A549 (cell line): ENCODE results near the gene TMEM250.

Experiments used
- CHD4 ChIP-seq: fragments of 200-600 bp; sonication (generic); IDR thresholded peaks from 2 replicates; pipeline ENCODE4 v1.6.1; 2016; ENCODE audit warnings: antibody characterized with exemption, mild to moderate bottlenecking, borderline replicate concordance
- CTCF ChIP-seq: fragments of >200 bp; sonication (Bioruptor Twin); formaldehyde crosslinking; IDR thresholded peaks from 3 replicates; pipeline ENCODE4 v1.5.1; 2016
- E2F6 ChIP-seq: IDR thresholded peaks from 2 replicates; pipeline ENCODE4 v1.6.1; 2012; ENCODE audit warnings: low read depth, borderline replicate concordance
- HEYL ChIP-seq: fragments of 250-450 bp; sonication (Bioruptor Pico); IDR thresholded peaks from 2 replicates; pipeline ENCODE4 v1.8.0; 2021; ENCODE audit warnings: mild to moderate bottlenecking, moderate library complexity
- HMGXB4 ChIP-seq: fragments of 250-450 bp; sonication (Bioruptor Pico); IDR thresholded peaks from 2 replicates; pipeline ENCODE4 v1.5.0; 2021; ENCODE audit warnings: mild to moderate bottlenecking, moderate library complexity, borderline replicate concordance
- MAFK ChIP-seq: fragments of 450-650 bp; IDR thresholded peaks from 2 replicates; pipeline ENCODE4 v1.6.1; 2014; ENCODE audit not compliant: partially characterized antibody
- MAX ChIP-seq: IDR thresholded peaks from 2 replicates; pipeline ENCODE4 v1.6.1; 2012
- PHF8 ChIP-seq: fragments of 200-600 bp; sonication (generic); IDR thresholded peaks from 2 replicates; pipeline ENCODE4 v1.6.1; 2016; ENCODE audit warnings: low read depth, mild to moderate bottlenecking, antibody characterized with exemption, moderate library complexity, borderline replicate concordance
- POLR2A ChIP-seq: IDR thresholded peaks from 2 replicates; pipeline ENCODE4 v1.6.1; 2012; ENCODE audit warnings: mild to moderate bottlenecking, low read length
- SREBF2 ChIP-seq: fragments of 450-650 bp; IDR thresholded peaks from 2 replicates; pipeline ENCODE4 v1.6.1; 2014; ENCODE audit warnings: mild to moderate bottlenecking, moderate library complexity
- ZFP36 ChIP-seq: fragments of 450-650 bp; IDR thresholded peaks from 2 replicates; pipeline ENCODE4 v1.6.1; 2014; ENCODE audit warnings: borderline replicate concordance; ENCODE audit not compliant: partially characterized antibody

GRCh38 chr9:136090768-136091581 is 27.7 kb downstream of the TMEM250 start:
- no peak for TF ChIP-seq CTCF
- TF ChIP-seq CHD4: no peak
- TF ChIP-seq HMGXB4 (CRISPR knock-in tag): no peak
- no peak for TF ChIP-seq HEYL (CRISPR knock-in tag)
- no peak for TF ChIP-seq ZFP36
- TF ChIP-seq POLR2A: no peak
- TF ChIP-seq E2F6: no peak
- no peak for TF ChIP-seq MAX
- TF ChIP-seq PHF8: no peak
- TF ChIP-seq SREBF2: no peak
- no peak for TF ChIP-seq MAFK
